Stimulated activated CD4-positive, alpha-beta T cell treated with anti-CD3 and anti-CD28 coated beads, TNF-alpha, amount 100 ng/mL, for 4 hours (primary cell): ENCODE data around the gene NFIA.

Experiments
- DNase-seq, 3 experiments: peaks; one replicate each; pipeline ENCODE4 v3.0.0-alpha.2; 2020; ENCODE audit warnings: low read depth in 3 of 3

Gene NFIA

DNA sequence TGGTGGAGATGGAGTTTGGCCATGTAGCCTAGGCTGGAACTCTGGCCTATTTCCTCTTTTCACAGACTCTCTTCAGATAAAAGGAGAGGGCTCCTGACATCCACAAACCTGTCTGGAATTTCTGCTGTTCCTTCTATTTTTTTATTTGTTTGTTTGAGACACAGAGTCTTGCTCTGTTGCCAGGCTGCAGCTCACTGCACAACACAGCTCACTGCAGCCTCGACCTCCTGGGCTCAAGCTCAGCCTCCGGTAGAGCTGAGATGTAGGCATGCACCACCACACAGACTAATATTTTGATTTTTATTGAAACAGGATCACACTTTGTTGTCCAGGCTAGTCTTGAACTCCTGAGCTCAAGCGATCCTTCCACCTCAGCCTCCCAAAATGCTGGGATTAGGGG lies 411.6 kb downstream of the NFIA start:
- no peak for DNase-seq

DNA sequence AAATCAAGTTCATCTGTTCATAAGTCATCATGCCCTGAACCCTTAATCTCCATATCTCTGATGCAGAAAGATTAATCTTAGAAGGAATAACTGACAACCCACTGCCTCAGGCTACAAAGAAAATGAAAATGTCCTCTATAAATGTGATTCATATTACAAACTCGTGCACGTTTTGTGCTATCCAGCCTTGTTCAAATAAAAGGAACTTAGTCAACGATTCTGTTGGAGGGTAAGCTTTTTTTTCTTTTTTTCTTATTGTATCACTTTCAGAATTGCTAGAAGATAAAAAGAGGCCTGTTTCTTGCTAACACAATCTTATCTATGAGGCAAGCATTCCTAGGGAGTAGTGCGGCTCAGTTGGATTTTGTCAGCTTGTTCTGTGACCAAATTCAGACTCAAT lies 414.1 kb downstream of the NFIA start:
- no peak for DNase-seq

DNA sequence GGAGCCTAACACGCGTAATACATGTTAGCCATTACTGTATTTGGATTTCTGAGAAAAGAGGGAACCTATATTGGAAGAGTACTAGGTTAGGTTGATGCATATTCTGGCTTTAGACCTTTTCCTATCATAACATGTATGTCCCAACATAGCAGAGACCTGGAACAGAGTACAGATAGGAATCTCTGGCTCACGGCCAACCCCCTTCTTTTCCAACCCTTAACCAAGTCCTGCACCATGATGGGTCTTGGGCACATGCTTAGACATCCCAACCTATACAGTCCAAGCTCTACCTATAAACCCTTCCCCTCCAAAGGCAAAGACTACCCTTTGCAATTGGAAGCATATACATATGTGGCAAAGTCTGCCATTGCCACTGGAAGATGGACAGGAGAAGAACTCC lies 414.7 kb downstream of the NFIA start:
- DNase-seq = no peak

DNA sequence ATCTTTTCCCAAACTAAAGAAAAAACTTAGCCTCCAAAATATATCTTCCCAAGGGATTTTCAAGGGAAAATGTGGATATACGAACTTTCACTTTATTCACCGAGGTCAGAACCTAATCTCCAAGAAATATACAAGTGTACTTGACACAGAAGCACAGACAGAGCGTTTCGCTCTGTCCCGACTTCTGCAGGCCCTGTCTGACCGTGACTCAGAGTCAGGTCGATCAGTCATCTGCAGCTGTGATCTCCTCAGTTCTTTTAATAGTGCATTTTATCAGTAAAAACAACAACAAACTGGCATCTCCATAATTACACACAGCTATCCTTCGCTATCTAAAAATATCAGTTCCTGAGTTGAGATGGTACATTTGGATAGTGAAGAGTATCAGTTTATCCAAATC lies 416.0 kb downstream of the NFIA start:
- no peak for DNase-seq

DNA sequence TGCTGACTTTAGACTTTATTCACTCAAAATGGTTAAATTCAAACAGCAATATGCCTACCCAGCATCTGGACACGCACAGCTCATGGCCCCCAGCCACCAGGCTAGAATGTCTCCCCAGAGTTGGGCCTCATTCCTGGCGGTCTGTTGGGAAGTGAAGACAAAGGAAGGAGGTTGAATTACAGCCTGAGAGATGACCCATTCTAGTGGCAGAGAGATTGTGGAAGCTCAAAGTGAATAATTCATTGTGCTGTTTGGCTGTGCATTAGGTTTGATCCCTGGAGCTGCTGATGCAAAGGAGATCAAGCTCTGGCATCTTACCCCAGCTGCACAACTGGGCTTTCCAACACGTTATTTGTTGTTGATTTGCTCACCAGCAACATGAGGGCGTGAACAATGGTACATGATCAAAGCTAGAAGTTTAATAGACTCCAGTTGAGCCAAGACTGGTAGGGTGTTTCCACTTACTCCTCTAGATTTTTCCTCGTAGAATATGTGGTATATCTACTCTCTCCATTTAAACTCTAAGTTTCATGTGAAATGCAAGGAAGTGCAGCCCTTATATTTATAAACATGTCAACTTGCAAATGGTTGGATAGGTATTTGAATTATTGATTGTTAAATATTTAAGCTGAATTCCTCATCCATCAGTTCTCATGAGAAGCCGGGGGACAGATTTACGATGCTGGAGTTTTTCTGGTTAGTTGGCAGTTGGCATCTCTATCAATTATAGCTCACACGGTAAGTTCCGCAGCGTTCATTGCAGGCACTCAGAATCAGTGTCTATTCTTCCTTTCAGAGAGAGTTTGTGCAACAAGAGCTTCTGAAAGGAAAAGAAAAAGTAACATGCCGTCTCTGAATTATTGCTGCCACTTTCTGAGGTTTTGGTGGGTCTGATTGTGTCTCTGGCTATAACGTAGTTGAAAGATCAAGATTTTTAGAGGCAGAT lies 419.9 kb downstream of the NFIA start:
- DNase-seq = no peak

DNA sequence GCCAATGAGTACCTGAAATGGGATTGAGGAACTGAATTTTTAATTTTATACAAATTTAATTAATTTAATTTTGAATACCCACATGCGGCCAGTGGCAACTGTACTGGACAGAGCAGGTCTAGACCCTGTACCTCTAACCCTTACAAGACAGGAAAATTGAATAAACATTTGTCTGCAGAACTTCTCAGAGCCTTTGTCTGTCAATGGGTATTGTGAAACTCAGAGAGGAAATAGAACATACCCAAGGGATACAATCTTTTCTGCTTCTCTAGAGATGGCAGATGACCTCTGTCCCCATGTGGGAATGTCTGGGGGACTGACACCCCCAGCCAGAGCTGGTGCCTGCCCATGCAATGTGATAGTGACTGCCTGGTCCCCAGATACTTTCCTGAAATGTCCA lies 421.9 kb downstream of the NFIA start:
- DNase-seq = no peak

DNA sequence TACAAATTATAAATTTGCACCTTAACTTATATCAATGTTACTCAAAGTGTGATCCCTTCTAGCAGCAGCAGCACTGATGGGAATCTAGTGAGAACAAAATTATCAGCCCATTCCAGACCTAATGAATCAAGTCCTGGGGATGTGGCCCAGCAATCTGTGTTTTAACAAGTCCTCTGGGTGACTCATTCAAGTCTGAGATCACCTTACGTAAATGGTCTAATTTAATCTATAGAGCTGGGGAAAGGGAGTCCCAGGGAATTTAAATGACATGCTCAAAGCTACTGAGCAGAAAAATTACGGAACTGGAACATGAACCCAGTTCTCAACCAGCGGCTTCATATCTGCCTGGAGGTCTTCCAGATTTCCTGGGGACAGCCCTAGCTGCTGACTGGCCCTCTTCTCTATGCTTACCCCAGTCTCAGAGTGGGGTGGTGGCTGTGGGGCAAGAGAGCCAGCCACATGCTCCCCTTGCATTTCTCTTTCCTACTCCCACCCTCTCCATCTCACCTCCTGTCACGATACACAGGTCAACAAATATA lies 422.6 kb downstream of the NFIA start:
- no peak for DNase-seq

DNA sequence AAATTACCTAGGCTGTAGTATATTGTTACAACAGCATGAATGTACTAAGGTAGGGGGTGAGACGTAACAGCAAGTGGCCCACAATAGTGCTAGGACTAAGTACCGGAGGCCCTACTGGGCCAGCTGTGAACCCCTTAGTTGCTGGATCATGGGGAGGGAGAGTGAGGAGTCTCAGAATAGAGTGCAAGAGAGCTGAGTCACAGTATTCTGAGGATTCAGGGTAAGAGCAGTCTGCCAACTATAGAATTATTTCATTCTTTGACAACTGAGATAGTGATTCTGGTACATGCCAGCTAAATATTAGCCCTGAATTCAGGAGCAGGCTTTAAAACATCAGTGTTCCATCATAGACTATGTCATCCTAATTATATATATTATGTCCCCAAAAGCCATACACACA lies 423.9 kb downstream of the NFIA start:
- no peak for DNase-seq

DNA sequence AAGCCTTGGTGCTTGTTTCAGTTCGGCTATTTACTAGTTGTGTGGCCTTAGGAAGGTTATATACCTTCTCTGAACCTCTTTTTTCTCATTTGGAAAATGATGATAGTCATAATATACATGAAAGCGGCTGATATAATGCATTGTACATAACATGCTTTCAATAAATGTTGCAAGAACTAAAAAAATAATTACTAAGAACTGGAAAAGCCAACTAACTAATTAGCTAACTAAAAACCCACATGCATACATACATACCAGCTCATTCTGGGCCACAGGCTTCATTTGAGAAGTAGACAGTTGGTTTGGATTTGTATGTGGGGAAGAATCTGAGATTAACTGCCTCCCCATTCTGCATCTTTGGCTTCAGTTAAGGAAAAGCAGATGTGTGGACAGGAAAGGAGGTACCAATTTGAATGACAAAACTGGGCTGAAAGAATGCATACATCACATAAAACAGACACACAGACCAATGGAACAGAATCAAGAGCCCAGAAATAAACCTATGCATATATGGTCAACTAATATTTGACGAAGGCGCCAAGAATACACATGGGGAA lies 424.7 kb downstream of the NFIA start:
- no peak for DNase-seq
